Measurements from ENCODE around the gene CACNG6.

Gene CACNG6

GRCh38 chr19:53980539-53981375 is 10.7 kb upstream of the CACNG6 start:
- POLR2A ChIA-PET, result no interaction called here
- no peak for DNase-seq (ENCODE audit: extremely low spot score)
- TF ChIP-seq CTCF (IDR thresholded peaks at IDR 0.05; ENCODE audit: control extremely low read depth, extremely low read depth, low read depth, missing control alignments), result no peak
- CTCF ChIA-PET, result no interaction called here

- DNase-seq (ENCODE audit: extremely low spot score), result no peak
- no peak for TF ChIP-seq CTCF (IDR thresholded peaks at IDR 0.05; ENCODE audit: control extremely low read depth, extremely low read depth, low read depth, missing control alignments)
- ChIA-PET POLR2A (no interaction called here), CTCF (no interaction called here)
Observed at GRCh38 chr19:53981376-53981951, 10.0 kb upstream of the CACNG6 start.

- POLR2A ChIA-PET, result no interaction called here
- CTCF ChIA-PET, result no interaction called here
- no peak for DNase-seq (ENCODE audit: extremely low spot score)
- no peak for TF ChIP-seq CTCF (IDR thresholded peaks at IDR 0.05; ENCODE audit: control extremely low read depth, extremely low read depth, low read depth, missing control alignments)
Observed at GRCh38 chr19:53982001-53982451, 9.4 kb upstream of the CACNG6 start.

GRCh38 chr19:53982611-53983010 is 8.8 kb upstream of the CACNG6 start:
- ChIA-PET POLR2A (no interaction called here), CTCF (no interaction called here)
- no peak for DNase-seq (ENCODE audit: extremely low spot score)
- no peak for TF ChIP-seq CTCF (IDR thresholded peaks at IDR 0.05; ENCODE audit: control extremely low read depth, extremely low read depth, low read depth, missing control alignments)

GRCh38 chr19:53983457-53984289 is 7.8 kb upstream of the CACNG6 start:
- CTCF ChIA-PET, result no interaction called here
- TF ChIP-seq CTCF (IDR thresholded peaks at IDR 0.05; ENCODE audit: control extremely low read depth, extremely low read depth, low read depth, missing control alignments), result no peak
- POLR2A ChIA-PET, result no interaction called here
- DNase-seq (ENCODE audit: extremely low spot score), result no peak

- no peak for DNase-seq (ENCODE audit: extremely low spot score)
- ChIA-PET CTCF (interaction anchor here (1.2 kb wide), 1 partner anchor 37 kb away, joined by 4 read pairs; no protein-coding TSS in a partner anchor), POLR2A (no interaction called here)
- TF ChIP-seq CTCF (IDR thresholded peaks at IDR 0.05; ENCODE audit: control extremely low read depth, extremely low read depth, low read depth, missing control alignments), result no peak
Observed at GRCh38 chr19:53985863-53986262, 5.6 kb upstream of the CACNG6 start.

Measured in GM10248 (cell line).